Kasumi-1 (cell line): ENCODE results near the gene ZNF322.
"Not testable (repeated sequence)": the region's sequence is repeated elsewhere in the genome, so short reads cannot be mapped to it uniquely, and the experiment has no call there.

ENCODE experiments used
- DNase-seq, 2 experiments: peaks; one replicate each; lab custom pipeline; 2025; lab: John Stamatoyannopoulos, UW

ZNF322 gene

GRCh38 chr6:26659042-26659999 is at the start of gene ZNF322:
Gene ZNF322 (minus strand): TSS chr6:26659746. CDS start chr6:26638553, 21,193 bp downstream.
- peak; percentile 88 to 93 for DNase-seq

- not testable (repeated sequence) for DNase-seq
These were observed 46.2 kb upstream of the ZNF322 start for GRCh38 chr6:26705780-26706179.

- not testable (repeated sequence) for DNase-seq
These were observed 45.8 kb upstream of the ZNF322 start for GRCh38 chr6:26705352-26705751.

- not testable (repeated sequence) for DNase-seq
These were observed 41.6 kb upstream of the ZNF322 start for GRCh38 chr6:26701023-26701747.

GRCh38 chr6:26697496-26697895 is 38.0 kb upstream of the ZNF322 start:
- not testable (repeated sequence) for DNase-seq

GRCh38 chr6:26689324-26689947 is 29.9 kb upstream of the ZNF322 start:
- not testable (repeated sequence) for DNase-seq

- not testable (repeated sequence) for DNase-seq
These were observed 23.0 kb upstream of the ZNF322 start for GRCh38 chr6:26682435-26683042.

- DNase-seq, result not testable (repeated sequence)
These were observed 13.7 kb upstream of the ZNF322 start for GRCh38 chr6:26673287-26673686.

- not testable (repeated sequence) for DNase-seq
These were observed 11.0 kb upstream of the ZNF322 start for GRCh38 chr6:26670558-26670957.

- not testable (repeated sequence) for DNase-seq
These were observed 10.5 kb upstream of the ZNF322 start for GRCh38 chr6:26670003-26670402.

- peak; percentile 61 to 62 for DNase-seq
These were observed 435 bp upstream of the ZNF322 start for GRCh38 chr6:26660000-26660361.

GRCh38 chr6:26657256-26657655 is 2.3 kb downstream of the ZNF322 start:
- DNase-seq, result peak; percentile 9 to 14

- DNase-seq, result no peak
These were observed 6.5 kb downstream of the ZNF322 start for GRCh38 chr6:26653007-26653406.

GRCh38 chr6:26651133-26651781 is 8.3 kb downstream of the ZNF322 start:
- no peak for DNase-seq

- DNase-seq, result no peak
These were observed 13.5 kb downstream of the ZNF322 start for GRCh38 chr6:26646074-26646473.

GRCh38 chr6:26640806-26641205 is 18.7 kb downstream of the ZNF322 start:
- DNase-seq, result no peak

GRCh38 chr6:26629359-26629758 is 30.2 kb downstream of the ZNF322 start:
- no peak for DNase-seq

- DNase-seq, result no peak
These were observed 31.7 kb downstream of the ZNF322 start for GRCh38 chr6:26627843-26628242.

GRCh38 chr6:26624557-26624956 is 35.0 kb downstream of the ZNF322 start:
- no peak for DNase-seq

GRCh38 chr6:26623339-26623859 is 36.1 kb downstream of the ZNF322 start:
- DNase-seq, result no peak
